Endothelial cell of umbilical vein (primary cell): ENCODE results near the gene MRPS6. TPM values are rescaled to one million over a fixed set of nuclear protein-coding genes. Genes with fewer than 3 reads are reported as not detected.

Experiments
- BruUV-seq: library from RNA; stranded (reverse); fragments of 400-500 nt; replicated peaks from 2 replicates; lab custom pipeline; 2021; lab: Mats Ljungman, UMichigan
- CTCF ChIA-PET: fragments of 300-600, 350-600 bp; sonication (Branson Sonifier 250); formaldehyde crosslinking; loops from one replicate; lab custom pipeline; 2021; ENCODE audit warnings: antibody characterized with exemption, inconsistent platforms; lab: Charles Lee
- POLR2A ChIA-PET: fragments of 300-600, 350-600 bp; sonication (Branson Sonifier 250); formaldehyde crosslinking; loops from one replicate; lab custom pipeline; 2021; ENCODE audit warnings: antibody characterized with exemption, inconsistent platforms; lab: Charles Lee
- DNase-seq: peaks from one replicate; pipeline ENCODE4 v3.0.0-alpha.2; 2011; ENCODE audit warnings: low read depth, low spot score
- FAIRE-seq: peaks from 2 replicates; lab custom pipeline; 2011; peaks lifted over from hg19 to GRCh38; lab: Jason Lieb, UNC
- H2AFZ ChIP-seq: 2 replicates; pipeline ENCODE4 v1.6.0; 2012; ENCODE audit warnings: low read depth, low read length, control low read depth, inconsistent platforms
- H3K27ac ChIP-seq: 2 replicates; pipeline ENCODE4 v1.5.1; 2011; ENCODE audit warnings: low read depth, mild to moderate bottlenecking, control low read depth, low read length, moderate library complexity; ENCODE audit not compliant: insufficient read depth
- H3K27me3 ChIP-seq, 2 experiments: 2 replicates each; pipeline versions ENCODE4 v1.6.0 to v1.6.1; 2011; ENCODE audit warnings: low read length in 2 of 2, mixed read lengths in 1 of 2; ENCODE audit not compliant: control insufficient read depth in 2 of 2, insufficient read depth in 2 of 2
- H3K36me3 ChIP-seq, 2 experiments: 2 replicates in 1 of 2; 3 replicates in 1 of 2; pipeline ENCODE4 v1.5.1; 2011; ENCODE audit warnings: low read length in 2 of 2, mild to moderate bottlenecking in 1 of 2, moderate library complexity in 1 of 2; ENCODE audit not compliant: control insufficient read depth in 2 of 2, insufficient read depth in 2 of 2; ENCODE audit errors: extremely low read depth in 1 of 2
- H3K4me1 ChIP-seq: 3 replicates; pipeline ENCODE4 v1.5.1; 2011; ENCODE audit warnings: mild to moderate bottlenecking, low read length; ENCODE audit not compliant: control insufficient read depth, insufficient read depth; ENCODE audit errors: extremely low read depth
- H3K4me2 ChIP-seq: 2 replicates; pipeline ENCODE4 v1.6.1; 2011; ENCODE audit warnings: low read length, control low read depth, mixed read lengths; ENCODE audit not compliant: insufficient read depth
- H3K4me3 ChIP-seq, 3 experiments: fragments of 200-600 bp in 1 of 3; sonication (generic), shearing (Covaris generic) in 1 of 3; replicated peaks in 1 of 3; 2 replicates each; pipeline ENCODE4 v1.5.1; 2011 to 2016; ENCODE audit warnings: control low read depth in 3 of 3, low read length in 3 of 3, mild to moderate bottlenecking in 2 of 3, inconsistent platforms in 1 of 3, low read depth in 1 of 3, moderate library complexity in 1 of 3; ENCODE audit not compliant: insufficient read depth in 1 of 3
- H3K79me2 ChIP-seq: 2 replicates; pipeline ENCODE4 v1.6.0; 2012; ENCODE audit warnings: low read length, inconsistent platforms; ENCODE audit not compliant: control insufficient read depth, insufficient read depth
- H3K9ac ChIP-seq: replicated peaks from 2 replicates; pipeline ENCODE3; 2011; ENCODE audit warnings: low read length, control low read depth; ENCODE audit not compliant: insufficient read depth; ENCODE audit errors: extremely low read depth
- H3K9me1 ChIP-seq: replicated peaks from 3 replicates; pipeline ENCODE4 v1.6.0; 2011; ENCODE audit warnings: mild to moderate bottlenecking, low read length; ENCODE audit not compliant: control insufficient read depth, insufficient read depth; ENCODE audit errors: extremely low read depth
- H3K9me3 ChIP-seq: replicated peaks from 2 replicates; pipeline ENCODE4 v1.5.1; 2012; ENCODE audit warnings: low read length, inconsistent platforms; ENCODE audit not compliant: control insufficient read depth, insufficient read depth
- H4K20me1 ChIP-seq: replicated peaks from 2 replicates; pipeline ENCODE3; 2011; ENCODE audit warnings: mild to moderate bottlenecking, low read length; ENCODE audit not compliant: control insufficient read depth, insufficient read depth; ENCODE audit errors: extremely low read depth
- CTCF ChIP-seq, 2 donors: IDR thresholded peaks; 1 replicate in 1 of 2; 2 replicates in 1 of 2; pipeline ENCODE4 v1.5.1; 2011; ENCODE audit warnings: low read length in 2 of 2, mild to moderate bottlenecking in 2 of 2, moderate library complexity in 2 of 2, control low read depth in 1 of 2, inconsistent platforms in 1 of 2, low read depth in 1 of 2; ENCODE audit not compliant: insufficient read depth in 1 of 2; ENCODE audit errors: extremely low read depth in 1 of 2
- EZH2 ChIP-seq: IDR thresholded peaks from 2 replicates; pipeline ENCODE4 v1.6.1; 2012; ENCODE audit warnings: borderline replicate concordance, low read depth, mild to moderate bottlenecking, moderate library complexity, low read length, inconsistent platforms; ENCODE audit not compliant: severe bottlenecking
- FOS ChIP-seq: IDR thresholded peaks from 2 replicates; pipeline ENCODE4 v1.6.1; 2011; ENCODE audit warnings: mild to moderate bottlenecking, low read length, moderate library complexity, borderline replicate concordance; ENCODE audit not compliant: insufficient read depth
- GATA2 ChIP-seq: IDR thresholded peaks from 2 replicates; pipeline ENCODE4 v1.7.0; 2011; ENCODE audit warnings: low read depth, mild to moderate bottlenecking, moderate library complexity, mixed read lengths, low read length; ENCODE audit not compliant: insufficient read length, insufficient read depth
- JUN ChIP-seq: IDR thresholded peaks from 2 replicates; pipeline ENCODE4 v1.6.1; 2011; ENCODE audit warnings: borderline replicate concordance, low read depth; ENCODE audit not compliant: insufficient read length, insufficient read depth
- MAX ChIP-seq: IDR thresholded peaks from 2 replicates; pipeline ENCODE4 v1.6.1; 2011; ENCODE audit not compliant: insufficient read depth, insufficient read length
- MYC ChIP-seq: IDR thresholded peaks from one replicate; pipeline ENCODE4 v1.6.1; 2011; ENCODE audit warnings: mild to moderate bottlenecking, low read depth, low read length
- POLR2A ChIP-seq: IDR thresholded peaks from 2 replicates; pipeline ENCODE4 v1.6.1; 2012; ENCODE audit warnings: low read depth, mild to moderate bottlenecking, control low read depth, low read length
- POLR2AphosphoS5 ChIP-seq: IDR thresholded peaks from 2 replicates; pipeline ENCODE4 v1.6.1; 2012; ENCODE audit warnings: low read depth, mild to moderate bottlenecking, control low read depth, low read length, moderate library complexity; ENCODE audit not compliant: insufficient read depth
- dilution Hi-C: fragments of 300-500 bp; cut with MboI; formaldehyde crosslinking; loops from one replicate; pipeline ENCODE4 v1.15.0; 2019; ENCODE audit warnings: low sequenced_read_pairs; ENCODE audit not compliant: extremely low pct_ligation_motif_present
- intact Hi-C: fragments of 100-400 bp; cut with micrococcal nuclease; formaldehyde crosslinking; loops from one replicate; pipeline ENCODE4 v1.10.0; 2022
- polyA plus RNA-seq, 4 experiments: library from polyadenylated mRNA; depleted of rRNA in 3 of 4; stranded (reverse) in 3 of 4; unstranded in 1 of 4; fragments of >200 nt; gene quantifications; 2 replicates each; pipeline versions ENCODE4 v1.2.1 to v1.2.3, GENCODE V29; 2011 to 2012; ENCODE audit warnings: missing spikeins in 1 of 4
- total RNA-seq: library from RNA; stranded (reverse); gene quantifications from 2 replicates; pipeline ENCODE4 v1.2.3, GENCODE V29; 2021

The MRPS6 gene
- total and polyA plus RNA-seq, 2 donors (not counting 3 experiments of a cell fraction or from before 2014, with no cell fraction given): 19.8 to 37.2 TPM

- Histone ChIP-seq H3K27ac (no peak overlapping the region), H3K4me3 (no peak overlapping the region), H3K9ac (no peak overlapping the region)
Observed at GRCh38 chr21:34128674-34129038, 55.3 kb downstream of the MRPS6 start.

More at GRCh38 chr21:34128674-34129038, 55.3 kb downstream of the MRPS6 start:
- no peaks in the 10 kb centered on the region for H3K27me3 ChIP-seq
- no peak overlapping the region for H2AFZ ChIP-seq
- CTCF ChIA-PET: interaction anchor here (0.6 to 3.2 kb wide), 9 partner anchors 9 to 219 kb away, joined by 3 to 26 read pairs (median 4); no protein-coding TSS in a partner anchor
- peaks cover 6% of the 10 kb centered on the region for H3K4me1 ChIP-seq
- peaks cover 3% of the 10 kb centered on the region for H3K9me1 ChIP-seq
- H3K9me3 ChIP-seq: no peaks in the 10 kb centered on the region
- peaks cover 0 to 3% of the 10 kb centered on the region in 2 experiments for H3K36me3 ChIP-seq
- no peak overlapping the region for H3K4me2 ChIP-seq
- POLR2A ChIA-PET: no interaction called here
- no peaks in the 10 kb centered on the region for H4K20me1 ChIP-seq
- TF ChIP-seq GATA2 (no peak), POLR2AphosphoS5 (no peak), CTCF (IDR thresholded peaks at IDR 0.05; ENCODE audit: extremely low read depth in 1 of 2, insufficient read depth in 1 of 2, low read depth in 1 of 2, low read length in 2 of 2) (no peak), FOS (no peak), EZH2 (no peak), JUN (no peak), POLR2A (no peak), MYC (no peak), MAX (no peak)
- no TSS peak for BruUV-seq
- FAIRE-seq (no peak), DNase-seq (no peak)
- peaks cover 2% of the 10 kb centered on the region for H3K79me2 ChIP-seq
- intact Hi-C loops: no loop called here
- dilution Hi-C loops: no loop called here
